WERI-Rb-1 (cell line): ENCODE results near the gene ARRB2.

Experiments
- DNase-seq: peaks from one replicate; pipeline ENCODE4 v3.0.0-alpha.2; 2020
- H3K27ac ChIP-seq: fragments of 250-450 bp; sonication (Bioruptor Pico); 2 replicates; pipeline ENCODE4 v1.5.1; 2020; ENCODE audit warnings: mild to moderate bottlenecking, moderate library complexity
- H3K27me3 ChIP-seq: fragments of 250-450 bp; sonication (Bioruptor Pico); 2 replicates; pipeline ENCODE4 v1.5.1; 2021; ENCODE audit warnings: mild to moderate bottlenecking, low read depth, moderate library complexity; ENCODE audit not compliant: insufficient read depth, severe bottlenecking
- H3K36me3 ChIP-seq: fragments of 250-450 bp; sonication (Bioruptor Pico); 2 replicates; pipeline ENCODE4 v1.5.1; 2020; ENCODE audit warnings: mild to moderate bottlenecking, moderate library complexity
- H3K4me3 ChIP-seq: 2 replicates; pipeline ENCODE4 v1.5.1; 2011; ENCODE audit warnings: low read depth, mild to moderate bottlenecking, control low read depth, low read length
- H3K9me3 ChIP-seq: fragments of 250-450 bp; sonication (Bioruptor Pico); 2 replicates; pipeline ENCODE4 v1.5.1; 2021; ENCODE audit warnings: mild to moderate bottlenecking, moderate library complexity; ENCODE audit not compliant: severe bottlenecking
- CTCF ChIP-seq: IDR thresholded peaks from 2 replicates; pipeline ENCODE4 v1.5.1; 2011; ENCODE audit warnings: low read depth, mild to moderate bottlenecking, control low read depth, inconsistent platforms, low read length

Gene ARRB2

GRCh38 chr17:4667166-4667565 lies 43.3 kb upstream of the ARRB2 start:
- no peaks in the 10 kb centered on the region for H3K9me3 ChIP-seq
- DNase-seq = no peak
- no peak overlapping the region for H3K4me3 ChIP-seq
- no peak for TF ChIP-seq CTCF
- H3K36me3 ChIP-seq = peaks cover 20% of the 10 kb centered on the region
- no peaks in the 10 kb centered on the region for H3K27me3 ChIP-seq
- H3K27ac ChIP-seq = no peak overlapping the region

- TF ChIP-seq CTCF = no peak
- H3K27ac ChIP-seq = no peak overlapping the region
- no peaks in the 10 kb centered on the region for H3K9me3 ChIP-seq
- DNase-seq = no peak
- no peak overlapping the region for H3K4me3 ChIP-seq
- H3K27me3 ChIP-seq = no peaks in the 10 kb centered on the region
- peaks cover 65% of the 10 kb centered on the region for H3K36me3 ChIP-seq
Measured at GRCh38 chr17:4672055-4672630, 38.3 kb upstream of the ARRB2 start.

DNA sequence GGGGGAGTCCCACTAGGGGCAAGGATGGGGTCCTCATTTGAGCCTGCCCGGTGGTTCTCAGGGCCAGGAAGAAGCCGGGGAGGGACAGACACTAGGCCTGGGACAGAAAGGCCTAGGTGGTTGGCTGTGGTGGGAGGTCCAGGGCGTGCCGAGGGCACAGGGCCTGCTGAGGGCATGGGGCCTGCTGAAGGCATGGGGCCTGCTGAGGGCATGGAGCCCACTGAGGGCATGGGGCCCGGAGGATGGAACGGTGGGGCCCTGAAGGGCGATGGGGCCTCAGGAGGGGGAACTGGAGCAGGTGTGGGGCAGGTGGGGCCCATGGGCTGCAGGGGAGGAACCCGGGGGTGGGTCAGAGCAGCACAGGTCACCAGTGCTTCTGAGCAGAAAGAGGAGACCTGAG lies 37.7 kb upstream of the ARRB2 start:
- no peak for TF ChIP-seq CTCF
- peaks cover 71% of the 10 kb centered on the region for H3K36me3 ChIP-seq
- H3K27me3 ChIP-seq = no peaks in the 10 kb centered on the region
- no peaks in the 10 kb centered on the region for H3K9me3 ChIP-seq
- no peak overlapping the region for H3K4me3 ChIP-seq
- DNase-seq = no peak
- H3K27ac ChIP-seq = no peak overlapping the region

DNA sequence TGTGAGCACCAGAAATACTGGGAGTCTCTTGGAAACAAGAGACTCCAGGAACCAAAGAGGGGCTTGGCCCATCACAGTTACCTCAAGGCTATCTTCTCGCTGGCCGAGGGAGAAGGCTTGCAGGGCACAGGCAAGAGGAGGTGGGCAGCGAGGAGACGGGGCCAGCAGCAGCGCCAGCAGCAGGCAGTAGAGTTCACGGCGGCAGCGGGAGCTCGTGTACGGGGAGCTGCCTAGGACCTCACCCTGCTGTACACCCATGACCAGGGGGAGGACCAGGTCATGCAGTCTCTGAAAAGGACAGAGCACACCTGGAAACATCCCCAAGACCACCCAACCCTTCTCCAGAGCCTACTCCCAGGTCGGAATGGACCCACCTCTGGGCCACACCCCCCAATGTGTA lies 37.3 kb upstream of the ARRB2 start:
- no peaks in the 10 kb centered on the region for H3K9me3 ChIP-seq
- TF ChIP-seq CTCF = no peak
- H3K36me3 ChIP-seq = peaks cover 73% of the 10 kb centered on the region
- H3K27me3 ChIP-seq = no peaks in the 10 kb centered on the region
- no peak for DNase-seq
- H3K4me3 ChIP-seq = no peak overlapping the region
- no peak overlapping the region for H3K27ac ChIP-seq

DNA sequence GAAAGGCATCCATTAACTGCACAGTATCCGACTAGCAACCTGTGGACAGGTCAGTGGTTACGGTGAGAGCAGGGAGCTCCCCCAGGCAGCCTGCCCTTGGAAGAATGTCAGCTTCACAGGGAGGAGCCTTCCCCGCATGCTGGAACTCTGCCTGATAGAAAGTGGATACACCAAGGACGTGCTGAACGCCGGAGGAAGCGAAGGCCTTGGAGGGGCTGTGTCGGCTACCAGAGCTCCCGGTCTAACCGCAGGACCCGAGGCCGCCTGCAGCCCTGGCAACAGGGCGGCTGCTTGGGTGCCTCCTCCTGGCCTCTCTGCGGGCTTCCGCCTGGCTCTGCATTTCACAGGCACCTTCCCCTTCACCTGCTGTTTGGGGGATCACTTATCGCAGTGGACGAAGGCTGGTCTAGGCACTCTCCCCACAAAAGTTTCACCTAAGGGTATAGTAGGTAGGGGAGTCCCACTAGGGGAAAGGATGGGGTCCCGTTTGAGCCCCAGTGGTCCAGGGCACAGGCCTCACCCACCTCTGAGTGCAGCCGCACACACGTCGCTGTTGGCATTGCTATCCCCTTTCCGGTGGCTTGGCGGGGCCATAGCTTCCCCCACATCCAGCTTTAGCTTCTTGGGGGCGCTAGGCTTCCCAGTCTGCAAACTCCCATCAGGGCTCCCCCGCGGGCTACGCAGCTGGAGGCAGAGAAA lies 36.3 kb upstream of the ARRB2 start:
- no peak for DNase-seq
- H3K27me3 ChIP-seq = no peaks in the 10 kb centered on the region
- no peak overlapping the region for H3K27ac ChIP-seq
- H3K36me3 ChIP-seq = peaks cover 81% of the 10 kb centered on the region
- no peak overlapping the region for H3K4me3 ChIP-seq
- no peaks in the 10 kb centered on the region for H3K9me3 ChIP-seq
- no peak for TF ChIP-seq CTCF

GRCh38 chr17:4674685-4674998 lies 35.8 kb upstream of the ARRB2 start:
- Histone ChIP-seq H3K27ac (no peak overlapping the region), H3K4me3 (no peak overlapping the region), H3K36me3 (peaks cover 86% of the 10 kb centered on the region), H3K9me3 (no peaks in the 10 kb centered on the region), H3K27me3 (no peaks in the 10 kb centered on the region)
- no peak for DNase-seq
- no peak for TF ChIP-seq CTCF
